ENCODE measurements around the gene PHF5A.

- TF ChIP-seq, protein P1, sequence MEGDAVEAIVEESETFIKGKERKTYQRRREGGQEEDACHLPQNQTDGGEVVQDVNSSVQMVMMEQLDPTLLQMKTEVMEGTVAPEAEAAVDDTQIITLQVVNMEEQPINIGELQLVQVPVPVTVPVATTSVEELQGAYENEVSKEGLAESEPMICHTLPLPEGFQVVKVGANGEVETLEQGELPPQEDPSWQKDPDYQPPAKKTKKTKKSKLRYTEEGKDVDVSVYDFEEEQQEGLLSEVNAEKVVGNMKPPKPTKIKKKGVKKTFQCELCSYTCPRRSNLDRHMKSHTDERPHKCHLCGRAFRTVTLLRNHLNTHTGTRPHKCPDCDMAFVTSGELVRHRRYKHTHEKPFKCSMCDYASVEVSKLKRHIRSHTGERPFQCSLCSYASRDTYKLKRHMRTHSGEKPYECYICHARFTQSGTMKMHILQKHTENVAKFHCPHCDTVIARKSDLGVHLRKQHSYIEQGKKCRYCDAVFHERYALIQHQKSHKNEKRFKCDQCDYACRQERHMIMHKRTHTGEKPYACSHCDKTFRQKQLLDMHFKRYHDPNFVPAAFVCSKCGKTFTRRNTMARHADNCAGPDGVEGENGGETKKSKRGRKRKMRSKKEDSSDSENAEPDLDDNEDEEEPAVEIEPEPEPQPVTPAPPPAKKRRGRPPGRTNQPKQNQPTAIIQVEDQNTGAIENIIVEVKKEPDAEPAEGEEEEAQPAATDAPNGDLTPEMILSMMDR (IDR thresholded peaks at IDR 0.05 in 4 of 5, conservative IDR thresholded peaks at IDR 0.05 in 1 of 5): no peak
- no peak for TF ChIP-seq POLR2A (IDR thresholded peaks at IDR 0.05)
Measured at GRCh38 chr22:41488596-41489385, 20.3 kb upstream of the PHF5A start.
